HG03097 (cell line): ENCODE results near the gene GRIK4.

Experiments
- ATAC-seq: cut with Tn5 transposase; IDR thresholded peaks from one replicate; pipeline ENCODE4 v1.9.1; 2021; ENCODE audit not compliant: unreplicated experiment, low FRiP score

GRIK4 gene

DNA sequence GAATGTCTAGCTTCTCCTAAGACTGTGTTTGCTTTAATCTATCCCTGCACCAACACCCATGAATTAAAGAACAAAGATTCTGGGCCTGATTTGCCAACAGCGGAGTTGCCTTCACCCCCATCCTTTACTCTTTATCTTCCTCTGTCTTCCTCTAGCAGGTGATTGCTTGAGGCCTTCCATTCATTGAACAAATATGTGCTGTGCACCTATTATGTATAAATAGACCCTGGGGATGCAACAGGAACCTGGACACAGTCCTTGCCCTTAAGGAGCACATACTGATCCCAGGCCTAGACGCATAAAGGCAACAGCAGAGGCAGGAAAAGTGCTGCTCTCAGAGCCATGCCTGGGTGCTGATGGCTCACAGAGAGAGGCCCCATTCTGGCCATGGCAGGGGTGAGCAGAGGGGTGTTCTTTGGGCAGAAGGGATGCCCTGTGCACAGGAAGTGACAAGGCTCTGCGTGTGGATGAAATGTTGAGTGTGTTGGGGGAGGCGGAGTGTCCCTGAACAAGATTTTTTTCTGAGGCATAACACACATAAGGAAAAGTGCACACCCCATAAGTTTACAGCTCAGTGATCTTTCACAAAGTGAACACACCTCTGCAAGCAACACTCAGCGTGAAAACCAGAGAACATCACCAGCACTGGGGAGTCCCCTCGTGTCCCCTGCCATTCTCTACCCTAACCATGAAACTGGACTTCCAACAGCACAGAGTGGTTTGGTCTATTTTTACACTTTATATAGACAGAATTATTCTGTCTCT, 145.9 kb downstream of the GRIK4 start:
- peak; percentile 47 for ATAC-seq

- ATAC-seq, result no peak
These were observed 146.5 kb downstream of the GRIK4 start for GRCh38 chr11:120658071-120658423.

DNA sequence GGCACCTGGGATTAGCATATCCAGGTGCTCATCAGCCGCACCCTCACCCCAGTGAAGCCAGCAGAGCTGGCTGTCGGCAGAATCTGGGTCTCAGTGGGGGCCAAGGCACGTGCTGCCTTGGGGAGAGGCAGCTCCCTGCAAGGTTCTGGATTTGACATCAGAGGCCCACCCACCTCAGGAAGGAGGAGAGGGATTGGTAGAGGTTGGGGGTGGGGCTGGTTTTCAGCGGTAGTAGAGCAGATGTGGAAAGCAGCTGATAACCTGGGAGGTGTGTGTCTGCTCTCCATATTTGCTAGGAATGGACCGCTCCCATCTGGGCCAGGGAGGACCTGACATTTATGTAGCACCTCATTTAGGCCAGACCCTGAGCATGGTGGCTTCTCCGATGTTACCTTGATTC, 147.5 kb downstream of the GRIK4 start:
- no peak for ATAC-seq

- no peak for ATAC-seq
These were observed 148.5 kb downstream of the GRIK4 start for GRCh38 chr11:120660024-120660565.

GRCh38 chr11:120662071-120662676, 150.6 kb downstream of the GRIK4 start:
- ATAC-seq, result no peak

DNA sequence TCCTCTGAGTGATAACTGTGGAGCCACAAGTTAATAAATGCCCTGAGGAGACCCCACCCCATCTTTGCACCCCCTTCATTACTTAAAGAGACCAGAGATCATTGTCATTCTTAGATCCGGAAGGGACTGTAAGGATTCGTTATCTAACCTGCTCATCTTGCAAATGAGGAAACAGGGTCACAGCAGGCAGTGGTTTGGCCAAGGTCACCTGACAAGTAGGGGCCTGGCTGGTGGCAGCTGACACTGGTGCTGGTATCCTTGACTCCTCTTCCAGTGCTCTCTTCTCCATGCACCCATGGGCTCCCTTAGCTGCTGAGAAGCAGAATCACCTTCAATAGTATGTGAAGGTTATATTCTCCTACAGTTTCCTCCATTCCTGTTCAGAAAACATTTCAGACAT, 151.6 kb downstream of the GRIK4 start:
- ATAC-seq, result no peak

DNA sequence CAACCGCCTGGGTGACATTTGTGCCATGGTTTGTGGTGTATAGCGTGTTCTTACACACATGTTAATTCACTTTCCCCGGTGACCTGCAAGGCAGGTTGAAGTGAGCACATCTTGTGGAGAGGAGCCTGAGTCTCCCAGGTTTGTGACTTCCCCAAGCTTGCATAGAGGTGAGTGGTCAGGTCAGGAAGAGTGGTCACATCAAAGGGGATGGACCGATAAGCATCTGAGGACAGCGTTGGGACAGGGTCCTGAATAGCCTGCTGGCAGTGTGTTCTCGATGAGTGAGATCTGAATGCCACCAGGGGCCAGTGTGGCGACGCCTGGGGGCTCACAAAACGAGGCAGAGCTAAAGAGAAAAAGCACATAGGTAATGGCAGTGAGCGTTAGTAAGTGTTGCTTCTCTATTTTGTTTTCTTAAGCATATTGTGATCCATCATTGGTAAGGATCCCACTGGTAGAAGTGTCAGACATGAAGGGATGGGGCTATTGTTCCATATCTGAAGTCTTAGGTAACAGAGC, 154.6 kb downstream of the GRIK4 start:
- no peak for ATAC-seq

GRCh38 chr11:120667281-120667680, 155.7 kb downstream of the GRIK4 start:
- ATAC-seq, result no peak

GRCh38 chr11:120667934-120668333, 156.4 kb downstream of the GRIK4 start:
- no peak for ATAC-seq

DNA sequence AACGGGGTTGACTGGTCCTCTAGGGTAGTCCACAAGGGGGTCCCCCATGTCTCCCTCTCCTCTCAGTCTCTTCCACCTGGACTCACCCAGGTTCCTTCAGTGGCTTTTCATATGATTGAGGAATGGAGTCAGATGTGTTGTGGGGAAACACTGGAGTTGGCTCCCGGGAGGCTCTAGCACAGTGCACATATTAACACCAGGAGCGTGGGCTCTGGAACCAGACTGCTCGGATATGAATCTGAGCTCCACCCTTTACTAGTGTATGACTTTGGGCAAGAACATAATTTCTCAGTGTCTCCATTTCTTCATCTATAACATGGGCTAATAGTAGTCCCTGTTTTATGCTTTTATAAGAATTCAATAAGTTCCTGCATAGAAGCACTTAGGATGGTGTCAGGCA, 157.0 kb downstream of the GRIK4 start:
- no peak for ATAC-seq

DNA sequence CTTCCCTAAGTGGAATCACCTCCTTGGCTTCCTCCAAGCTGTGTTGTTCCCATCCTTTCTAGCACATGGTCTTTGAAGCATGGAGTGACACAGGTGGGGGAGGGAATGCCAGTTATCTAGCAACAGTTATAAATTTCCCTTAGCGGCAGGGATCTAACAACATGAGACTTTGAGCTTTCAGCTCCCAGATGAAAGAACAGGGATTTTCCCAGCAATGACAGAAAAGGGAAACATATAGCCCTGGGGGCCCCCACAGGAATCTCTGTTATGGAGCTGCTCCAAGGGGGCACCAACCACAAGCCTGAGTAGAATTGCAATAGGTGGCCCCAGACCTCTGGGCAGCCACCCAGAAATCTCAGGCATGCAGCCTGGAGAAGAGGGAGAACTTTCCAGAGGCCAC, 163.0 kb downstream of the GRIK4 start:
- ATAC-seq, result no peak

GRCh38 chr11:120675171-120675570, 163.6 kb downstream of the GRIK4 start:
- no peak for ATAC-seq

GRCh38 chr11:120676991-120677390, 165.4 kb downstream of the GRIK4 start:
- ATAC-seq, result no peak

- ATAC-seq, result no peak
These were observed 168.8 kb downstream of the GRIK4 start for GRCh38 chr11:120680322-120680721.

- ATAC-seq, result no peak
These were observed 170.1 kb downstream of the GRIK4 start for GRCh38 chr11:120681434-120682331.

DNA sequence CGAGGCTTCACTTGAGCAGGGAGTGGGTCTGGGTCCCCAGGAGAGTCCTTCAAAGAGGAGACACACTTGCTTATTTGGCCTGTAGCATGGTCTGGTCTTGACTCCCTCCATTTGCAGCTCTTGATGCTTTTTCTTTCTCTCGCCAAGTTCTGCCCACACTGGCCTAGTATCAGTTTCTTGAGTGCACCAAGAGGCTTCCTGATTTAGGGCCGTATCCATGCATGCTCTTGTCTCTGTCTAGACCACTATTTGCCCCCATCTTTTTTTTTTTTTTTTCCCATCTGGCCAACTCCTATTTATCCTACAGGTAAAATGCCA, 170.7 kb downstream of the GRIK4 start:
- no peak for ATAC-seq

GRCh38 chr11:120682866-120683265, 171.3 kb downstream of the GRIK4 start:
- no peak for ATAC-seq

DNA sequence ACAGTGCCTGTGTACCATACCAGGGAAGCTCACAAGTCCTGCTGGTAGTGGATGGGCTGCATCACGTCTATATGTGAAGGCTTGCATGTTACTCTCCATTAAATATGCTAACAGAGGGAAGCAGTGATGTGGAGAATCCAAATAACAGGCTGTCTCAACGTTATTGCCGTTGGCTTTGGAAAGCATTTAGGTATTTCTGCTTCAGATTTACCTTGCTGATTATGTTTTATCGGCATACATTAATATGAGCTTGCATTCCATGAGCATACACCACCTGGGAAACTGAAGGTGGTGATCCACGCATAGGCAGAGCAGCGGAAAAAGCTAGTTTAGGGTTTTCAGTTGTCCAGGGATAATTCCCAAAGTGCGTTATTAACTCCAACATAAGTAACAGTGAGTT, 175.0 kb downstream of the GRIK4 start:
- no peak for ATAC-seq

DNA sequence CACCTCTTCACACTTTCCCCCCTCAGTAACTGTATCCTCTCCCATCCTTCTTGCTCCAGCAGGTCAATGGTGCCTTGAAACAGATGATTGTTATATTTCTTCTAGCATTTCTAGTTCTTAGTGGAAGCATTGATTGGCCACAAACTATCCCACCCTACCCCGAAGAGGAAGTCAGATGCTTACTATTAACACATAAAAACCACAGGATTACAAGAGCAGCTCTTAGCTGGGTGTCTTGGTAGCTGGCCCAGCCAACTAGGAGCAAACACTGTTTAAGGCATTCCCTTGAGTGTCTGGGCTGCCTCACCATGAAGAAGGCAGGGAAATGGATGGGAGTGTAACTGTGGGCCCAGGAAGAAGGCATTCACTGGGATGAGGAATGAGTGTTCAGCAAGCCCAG, 176.6 kb downstream of the GRIK4 start:
- no peak for ATAC-seq

GRCh38 chr11:120689596-120690275, 178.2 kb downstream of the GRIK4 start:
- no peak for ATAC-seq

DNA sequence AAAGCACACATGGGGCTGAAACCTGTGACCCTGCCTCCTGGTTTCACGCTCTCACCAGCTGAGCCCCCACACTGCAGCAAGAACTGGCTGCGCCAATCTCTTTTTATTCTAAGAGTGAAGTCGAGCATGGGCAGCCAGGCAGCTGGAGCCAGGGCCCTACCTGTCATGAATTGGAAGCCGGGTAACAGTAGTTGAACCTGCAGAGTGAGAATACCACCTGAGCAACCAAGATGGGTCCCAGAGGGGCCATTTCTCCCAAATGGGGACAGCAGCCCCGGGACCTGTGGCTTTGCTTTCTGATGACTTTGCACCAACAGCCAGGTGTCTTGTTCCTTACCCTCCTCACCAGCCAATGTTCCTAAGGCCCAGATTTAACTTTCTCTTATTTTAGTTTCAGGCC, 178.9 kb downstream of the GRIK4 start:
- ATAC-seq, result no peak
